Thyroid gland (tissue), 4 donors: ENCODE results near the gene DNAH14. TPM values are rescaled to one million over a fixed set of nuclear protein-coding genes. Genes with fewer than 3 reads are reported as not detected.
"Not testable (repeated sequence)": the region's sequence is repeated elsewhere in the genome, so short reads cannot be mapped to it uniquely, and the experiment has no call there.

Experiments used
- DNase-seq, 2 donors: peaks; one replicate each; pipeline ENCODE4 v3.0.0-alpha.2; 2019
- H3K27ac ChIP-seq, 3 donors: fragments of 200-600 bp; sonication (generic); 1 replicate in 2 of 3; 2 replicates in 1 of 3; pipeline ENCODE4 v1.5.1; 2016 to 2019; ENCODE audit warnings: mild to moderate bottlenecking in 1 of 3, moderate library complexity in 1 of 3
- H3K27me3 ChIP-seq: fragments of 200-600 bp; sonication (generic); one replicate; pipeline ENCODE4 v1.5.1; 2019
- H3K36me3 ChIP-seq, 2 donors: fragments of 200-600 bp; sonication (generic); one replicate each; pipeline ENCODE4 v1.5.1; 2016 to 2019
- H3K4me1 ChIP-seq, 2 donors: fragments of 200-600 bp; sonication (generic); one replicate each; pipeline ENCODE4 v1.5.1; 2017 to 2019
- H3K4me3 ChIP-seq, 3 donors: fragments of 200-600 bp; sonication (generic); replicated peaks in 1 of 3; 1 replicate in 2 of 3; 2 replicates in 1 of 3; pipeline ENCODE4 v1.5.1; 2016; ENCODE audit warnings: mild to moderate bottlenecking in 1 of 3
- H3K9me3 ChIP-seq: fragments of 200-600 bp; sonication (generic); one replicate; pipeline ENCODE4 v1.5.1; 2017
- POLR2A ChIP-seq, 2 donors: fragments of 450-650 bp; IDR thresholded peaks; one replicate each; pipeline ENCODE4 v1.6.1; 2017; ENCODE audit warnings: antibody characterized with exemption in 2 of 2, mild to moderate bottlenecking in 2 of 2, moderate library complexity in 1 of 2
- WGBS, 2 donors: methylation state at CpG; one replicate each; pipeline ENCODE4 v1.1.5; 2017; 5-methylcytosine and 5-hydroxymethylcytosine counted together
- intact Hi-C: fragments of 100-400 bp; cut with DNase I; formaldehyde crosslinking; loops from one replicate; pipeline ENCODE4 v1.15.1; 2023
- total RNA-seq, 4 donors: library from RNA; depleted of rRNA; stranded (reverse); fragments of >200 nt; gene quantifications; one replicate each; pipeline ENCODE4 v1.2.3, GENCODE V29; 2016
- TF ChIP-seq, protein P1 (sequence below), 6 experiments: fragments of 200-600 bp in 3 of 6; fragments of 450-650 bp in 3 of 6; sonication (generic) in 3 of 6; IDR thresholded peaks; one replicate each; pipeline ENCODE4 v1.5.1; 2016 to 2019; ENCODE audit warnings: antibody characterized with exemption in 6 of 6, mild to moderate bottlenecking in 2 of 6, inconsistent platforms in 1 of 6, moderate library complexity in 1 of 6

The DNAH14 gene
- total RNA-seq, 4 donors from 2014 or later: 60.5 to 75.9 (median 69.2) TPM

GRCh38 chr1:225224287-225224686 is 294.8 kb downstream of the DNAH14 start:
- H3K36me3 ChIP-seq: no peaks in the 10 kb centered on the region
- no peaks in the 10 kb centered on the region for H3K9me3 ChIP-seq
- no peaks in the 10 kb centered on the region for H3K27me3 ChIP-seq
- H3K27ac ChIP-seq: no peak overlapping the region
- H3K4me1 ChIP-seq: no peaks in the 10 kb centered on the region
- 91 to 94% methylated on average over 1 of the region's 1 CpG for WGBS, 2 donors
- DNase-seq: no peak
- no peak overlapping the region for H3K4me3 ChIP-seq
- no peak for TF ChIP-seq POLR2A (IDR thresholded peaks at IDR 0.05)
- TF ChIP-seq, protein P1, sequence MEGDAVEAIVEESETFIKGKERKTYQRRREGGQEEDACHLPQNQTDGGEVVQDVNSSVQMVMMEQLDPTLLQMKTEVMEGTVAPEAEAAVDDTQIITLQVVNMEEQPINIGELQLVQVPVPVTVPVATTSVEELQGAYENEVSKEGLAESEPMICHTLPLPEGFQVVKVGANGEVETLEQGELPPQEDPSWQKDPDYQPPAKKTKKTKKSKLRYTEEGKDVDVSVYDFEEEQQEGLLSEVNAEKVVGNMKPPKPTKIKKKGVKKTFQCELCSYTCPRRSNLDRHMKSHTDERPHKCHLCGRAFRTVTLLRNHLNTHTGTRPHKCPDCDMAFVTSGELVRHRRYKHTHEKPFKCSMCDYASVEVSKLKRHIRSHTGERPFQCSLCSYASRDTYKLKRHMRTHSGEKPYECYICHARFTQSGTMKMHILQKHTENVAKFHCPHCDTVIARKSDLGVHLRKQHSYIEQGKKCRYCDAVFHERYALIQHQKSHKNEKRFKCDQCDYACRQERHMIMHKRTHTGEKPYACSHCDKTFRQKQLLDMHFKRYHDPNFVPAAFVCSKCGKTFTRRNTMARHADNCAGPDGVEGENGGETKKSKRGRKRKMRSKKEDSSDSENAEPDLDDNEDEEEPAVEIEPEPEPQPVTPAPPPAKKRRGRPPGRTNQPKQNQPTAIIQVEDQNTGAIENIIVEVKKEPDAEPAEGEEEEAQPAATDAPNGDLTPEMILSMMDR (IDR thresholded peaks at IDR 0.05): no peak
- intact Hi-C loops: no loop called here

DNA sequence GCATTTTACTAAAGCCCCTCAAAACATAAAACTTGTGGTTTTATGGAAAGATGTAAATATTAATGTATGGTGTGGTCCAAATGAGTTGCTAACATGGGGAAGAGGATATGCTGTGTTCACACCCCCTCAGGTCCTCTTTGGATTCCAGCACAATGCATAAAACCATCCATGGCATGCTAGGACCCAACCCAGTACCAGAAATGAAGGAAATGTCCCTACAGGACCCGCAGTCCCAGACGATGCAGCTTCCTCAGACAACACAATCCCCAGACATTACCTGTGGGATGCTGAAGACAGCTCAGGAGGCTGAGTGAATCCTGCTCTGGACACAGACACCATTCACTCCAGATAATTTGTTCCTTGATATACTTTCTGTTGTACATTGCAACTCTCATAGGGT is 296.2 kb downstream of the DNAH14 start:
- H3K27ac ChIP-seq: no peak overlapping the region
- no peaks in the 10 kb centered on the region for H3K36me3 ChIP-seq
- H3K4me1 ChIP-seq: no peaks in the 10 kb centered on the region
- TF ChIP-seq, protein P1 (IDR thresholded peaks at IDR 0.05): no peak
- no peak for TF ChIP-seq POLR2A (IDR thresholded peaks at IDR 0.05)
- intact Hi-C loops: no loop called here
- no peak for DNase-seq
- whole genome bisulfite sequencing, 2 donors: 96 to 97% methylated on average over 2 of the region's 2 CpGs
- H3K9me3 ChIP-seq: no peaks in the 10 kb centered on the region
- H3K4me3 ChIP-seq: no peak overlapping the region
- no peaks in the 10 kb centered on the region for H3K27me3 ChIP-seq

DNA sequence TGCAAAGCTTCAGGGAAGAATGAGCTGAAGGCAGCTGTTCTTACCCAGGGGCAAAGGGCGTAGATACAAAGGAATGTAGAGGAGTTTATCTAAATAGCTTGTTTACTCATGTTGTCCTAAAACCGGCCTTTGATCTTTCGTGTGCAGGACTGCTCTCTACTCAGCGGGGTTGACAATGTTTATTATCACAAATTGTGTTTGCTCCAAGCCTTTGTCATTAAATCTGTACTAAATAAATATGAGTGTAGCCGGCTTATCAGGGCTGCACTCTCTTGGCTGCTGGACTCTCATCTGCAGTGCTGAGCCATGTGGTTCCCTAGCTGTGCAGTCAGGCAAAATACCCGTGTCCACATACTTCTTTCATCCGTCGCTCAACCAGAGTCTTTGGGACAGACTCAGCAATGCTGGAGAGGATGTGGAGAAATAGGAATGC is 299.4 kb downstream of the DNAH14 start:
- H3K4me1 ChIP-seq: no peaks in the 10 kb centered on the region
- intact Hi-C loops: no loop called here
- no peak overlapping the region for H3K4me3 ChIP-seq
- WGBS, 2 donors: 79 to 82% methylated on average over 8 of the region's 8 CpGs
- H3K9me3 ChIP-seq: no peaks in the 10 kb centered on the region
- H3K36me3 ChIP-seq: no peaks in the 10 kb centered on the region
- no peaks in the 10 kb centered on the region for H3K27me3 ChIP-seq
- no peak for DNase-seq
- TF ChIP-seq POLR2A (IDR thresholded peaks at IDR 0.05): no peak
- TF ChIP-seq, protein P1 (IDR thresholded peaks at IDR 0.05): no peak
- H3K27ac ChIP-seq: no peak overlapping the region

GRCh38 chr1:225229429-225229828 is 300.0 kb downstream of the DNAH14 start:
- H3K9me3 ChIP-seq, intact Hi-C loops, H3K36me3 ChIP-seq, H3K27me3 ChIP-seq, H3K4me3 ChIP-seq, H3K27ac ChIP-seq, DNase-seq, H3K4me1 ChIP-seq: not testable (repeated sequence)

GRCh38 chr1:225230483-225230882 is 301.0 kb downstream of the DNAH14 start:
- no peak overlapping the region for H3K4me3 ChIP-seq
- intact Hi-C loops: no loop called here
- no peaks in the 10 kb centered on the region for H3K4me1 ChIP-seq
- H3K27me3 ChIP-seq: no peaks in the 10 kb centered on the region
- no peaks in the 10 kb centered on the region for H3K36me3 ChIP-seq
- DNase-seq: no peak
- no peak overlapping the region for H3K27ac ChIP-seq
- no peaks in the 10 kb centered on the region for H3K9me3 ChIP-seq
- TF ChIP-seq, protein P1 (IDR thresholded peaks at IDR 0.05): no peak
- no peak for TF ChIP-seq POLR2A (IDR thresholded peaks at IDR 0.05)
- WGBS, 2 donors: 66 to 90% methylated on average over 2 of the region's 2 CpGs

GRCh38 chr1:225232930-225233329 is 303.5 kb downstream of the DNAH14 start:
- WGBS, 2 donors: 40 to 91% methylated on average over 1 of the region's 1 CpG
- H3K36me3 ChIP-seq, DNase-seq, intact Hi-C loops, H3K27me3 ChIP-seq, H3K27ac ChIP-seq, H3K9me3 ChIP-seq, H3K4me3 ChIP-seq, H3K4me1 ChIP-seq: not testable (repeated sequence)
